Right hindlimb (tissue), 1 donor: ENCODE data around the gene NR3C1.

Experiments used
- DNase-seq: peaks from one replicate; pipeline ENCODE4 v3.0.0-alpha.2; 2018

The NR3C1 gene

DNA sequence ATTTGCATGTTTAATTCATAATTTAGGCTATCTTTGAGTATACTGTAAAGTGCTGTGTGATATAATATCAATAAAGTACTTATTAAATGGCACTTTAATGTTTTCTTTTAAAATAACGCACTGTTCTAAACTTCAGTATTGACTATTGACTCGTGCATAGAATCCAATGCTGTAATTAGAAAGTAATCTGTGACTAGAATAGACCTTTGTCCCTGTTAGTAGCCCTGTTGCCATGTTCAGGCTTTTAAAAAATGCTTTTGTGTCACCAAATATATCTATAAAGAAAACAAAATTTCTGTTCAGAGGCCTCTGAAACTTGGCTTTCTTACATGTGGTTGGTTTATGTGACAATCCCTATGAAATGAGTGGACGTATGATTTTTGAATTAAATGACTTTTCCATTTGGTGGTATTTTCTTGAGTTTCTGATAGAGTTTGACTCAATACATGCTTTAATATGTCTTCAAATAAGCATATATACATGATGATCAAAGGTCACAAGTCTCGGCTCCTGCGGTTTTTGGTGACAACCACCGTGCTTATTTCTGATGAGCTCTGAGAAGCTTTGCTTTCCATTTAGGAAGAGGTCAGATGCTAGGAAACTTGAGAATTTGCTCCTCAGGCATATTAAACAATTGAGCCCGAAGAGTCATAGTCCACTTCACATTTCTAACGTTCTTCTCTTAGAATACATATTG, 174.7 kb downstream of the NR3C1 start:
- DNase-seq, result no peak
